ENCODE results near the gene ARRDC2. TPM values are rescaled to one million over a fixed set of nuclear protein-coding genes. Genes with fewer than 3 reads are reported as not detected.

Gene ARRDC2
- total and polyA plus RNA-seq, 10 of the 15 experiments (the other 5 are each of a cell fraction or from before 2014, with no cell fraction given), result 0.48 to 10.1 (median 4.8) TPM

DNA sequence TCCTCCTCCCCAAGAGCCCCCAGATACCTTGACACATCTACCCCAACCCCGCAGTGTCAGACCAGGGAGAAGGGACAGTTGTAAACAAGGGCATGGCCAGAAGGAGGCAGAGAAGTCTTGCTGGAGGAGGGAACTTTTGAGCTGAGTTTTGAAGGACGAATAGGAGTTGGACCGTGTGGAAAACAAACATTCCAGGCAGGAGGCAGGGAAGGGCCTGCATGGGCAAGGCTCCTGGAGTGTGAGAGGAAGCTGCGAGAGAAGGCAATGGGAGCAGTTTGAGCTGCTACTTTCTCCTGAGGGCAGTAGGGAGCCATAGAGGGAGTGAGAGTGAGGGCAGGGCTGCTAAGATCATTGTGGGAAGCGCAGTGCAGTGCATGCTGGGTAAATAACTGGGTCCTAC, 55.5 kb downstream of the ARRDC2 start (continued):
- TF ChIP-seq RELA (IDR thresholded peaks at IDR 0.05; ENCODE audit: borderline replicate concordance, partially characterized antibody) (no peak), CHD1 (IDR thresholded peaks at IDR 0.05; ENCODE audit: low read depth, low read length) (no peak), CEBPB (IDR thresholded peaks at IDR 0.05; ENCODE audit: borderline replicate concordance in 1 of 2, low read depth in 2 of 2, low read length in 2 of 2) (no peak), ZNF217 (IDR thresholded peaks at IDR 0.05) (peak; percentile 91), TBL1XR1 (IDR thresholded peaks at IDR 0.05; ENCODE audit: low read depth, low read length) (no peak), HCFC1 (IDR thresholded peaks at IDR 0.05; ENCODE audit: low read length) (no peak), SUZ12 (IDR thresholded peaks at IDR 0.05; ENCODE audit: unreplicated experiment) (no peak), STAT1 (conservative IDR thresholded peaks at IDR 0.05) (no peak)
- TF ChIP-seq, protein P1, sequence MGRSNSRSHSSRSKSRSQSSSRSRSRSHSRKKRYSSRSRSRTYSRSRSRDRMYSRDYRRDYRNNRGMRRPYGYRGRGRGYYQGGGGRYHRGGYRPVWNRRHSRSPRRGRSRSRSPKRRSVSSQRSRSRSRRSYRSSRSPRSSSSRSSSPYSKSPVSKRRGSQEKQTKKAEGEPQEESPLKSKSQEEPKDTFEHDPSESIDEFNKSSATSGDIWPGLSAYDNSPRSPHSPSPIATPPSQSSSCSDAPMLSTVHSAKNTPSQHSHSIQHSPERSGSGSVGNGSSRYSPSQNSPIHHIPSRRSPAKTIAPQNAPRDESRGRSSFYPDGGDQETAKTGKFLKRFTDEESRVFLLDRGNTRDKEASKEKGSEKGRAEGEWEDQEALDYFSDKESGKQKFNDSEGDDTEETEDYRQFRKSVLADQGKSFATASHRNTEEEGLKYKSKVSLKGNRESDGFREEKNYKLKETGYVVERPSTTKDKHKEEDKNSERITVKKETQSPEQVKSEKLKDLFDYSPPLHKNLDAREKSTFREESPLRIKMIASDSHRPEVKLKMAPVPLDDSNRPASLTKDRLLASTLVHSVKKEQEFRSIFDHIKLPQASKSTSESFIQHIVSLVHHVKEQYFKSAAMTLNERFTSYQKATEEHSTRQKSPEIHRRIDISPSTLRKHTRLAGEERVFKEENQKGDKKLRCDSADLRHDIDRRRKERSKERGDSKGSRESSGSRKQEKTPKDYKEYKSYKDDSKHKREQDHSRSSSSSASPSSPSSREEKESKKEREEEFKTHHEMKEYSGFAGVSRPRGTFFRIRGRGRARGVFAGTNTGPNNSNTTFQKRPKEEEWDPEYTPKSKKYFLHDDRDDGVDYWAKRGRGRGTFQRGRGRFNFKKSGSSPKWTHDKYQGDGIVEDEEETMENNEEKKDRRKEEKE (IDR thresholded peaks at IDR 0.05), result no peak
- TF ChIP-seq, protein P2, sequence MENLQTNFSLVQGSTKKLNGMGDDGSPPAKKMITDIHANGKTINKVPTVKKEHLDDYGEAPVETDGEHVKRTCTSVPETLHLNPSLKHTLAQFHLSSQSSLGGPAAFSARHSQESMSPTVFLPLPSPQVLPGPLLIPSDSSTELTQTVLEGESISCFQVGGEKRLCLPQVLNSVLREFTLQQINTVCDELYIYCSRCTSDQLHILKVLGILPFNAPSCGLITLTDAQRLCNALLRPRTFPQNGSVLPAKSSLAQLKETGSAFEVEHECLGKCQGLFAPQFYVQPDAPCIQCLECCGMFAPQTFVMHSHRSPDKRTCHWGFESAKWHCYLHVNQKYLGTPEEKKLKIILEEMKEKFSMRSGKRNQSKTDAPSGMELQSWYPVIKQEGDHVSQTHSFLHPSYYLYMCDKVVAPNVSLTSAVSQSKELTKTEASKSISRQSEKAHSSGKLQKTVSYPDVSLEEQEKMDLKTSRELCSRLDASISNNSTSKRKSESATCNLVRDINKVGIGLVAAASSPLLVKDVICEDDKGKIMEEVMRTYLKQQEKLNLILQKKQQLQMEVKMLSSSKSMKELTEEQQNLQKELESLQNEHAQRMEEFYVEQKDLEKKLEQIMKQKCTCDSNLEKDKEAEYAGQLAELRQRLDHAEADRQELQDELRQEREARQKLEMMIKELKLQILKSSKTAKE (IDR thresholded peaks at IDR 0.05; ENCODE audit: low read depth, poor library complexity, severe bottlenecking), result no peak

Small RNA genes lying within 50 kb of the gene (small RNA-seq; reads per million reads assigned to genes)
- not detected for gene RNA5SP468

Other genes with a start within 250 kb of the ARRDC2 start
Only the 7 nearest of the 14 such genes appear.
- 3,172 and 3,519 TPM in 2 replicates for gene RPL18A, start 148.3 kb upstream of the ARRDC2 start, total RNA-seq (2014; rRNA removed)
- 1,696 and 1,955 TPM in 2 replicates for gene RPL18A, start 148.3 kb upstream of the ARRDC2 start, total RNA-seq (2014; rRNA removed; fragmentation: Illumina TruSeq; extraction: Trizol)
- gene RPL18A, start 148.3 kb upstream of the ARRDC2 start, total RNA-seq (2021), result 3,774 and 3,973 TPM in 2 replicates
- gene RPL18A, start 148.3 kb upstream of the ARRDC2 start, polyA plus RNA-seq (2011; rRNA removed), result 583 and 1,181 TPM in 2 replicates
- 545 and 2,062 TPM in 2 replicates for gene RPL18A, start 148.3 kb upstream of the ARRDC2 start, polyA plus RNA-seq (2014; fragmentation: Illumina TruSeq; extraction: Trizol)
- 1,000 to 10,000 TPM; 1,658 to 1,675 TPM for gene RPL18A, start 148.3 kb upstream of the ARRDC2 start, polyA plus RNA-seq (2014; fragmentation: Nextera tagmentation; extraction: Ambion mirVana)
- gene RPL18A, start 148.3 kb upstream of the ARRDC2 start, polyA plus RNA-seq (2014; rRNA removed), result 3,622 and 3,810 TPM in 2 replicates
- gene RPL18A, start 148.3 kb upstream of the ARRDC2 start, polyA plus RNA-seq (2016; fragmentation: Nextera tagmentation; extraction: Ambion mirVana), result 1,000 to 10,000 TPM; 2,538 to 2,591 TPM
- gene SLC5A5, start 136.2 kb upstream of the ARRDC2 start, total RNA-seq (2014; rRNA removed), result 0.06 TPM in 1 of 2 replicates, not detected in the other
- gene SLC5A5, start 136.2 kb upstream of the ARRDC2 start, total RNA-seq (2014; rRNA removed; fragmentation: Illumina TruSeq; extraction: Trizol), result 0.05 TPM in 1 of 2 replicates, not detected in the other
- gene SLC5A5, start 136.2 kb upstream of the ARRDC2 start, total RNA-seq (2021), result 0.05 and 0.08 TPM in 2 replicates
- 0.04 TPM in 2 replicates for gene SLC5A5, start 136.2 kb upstream of the ARRDC2 start, polyA plus RNA-seq (2011; rRNA removed)
- 0.03 TPM in 1 of 2 replicates, not detected in the other for gene SLC5A5, start 136.2 kb upstream of the ARRDC2 start, polyA plus RNA-seq (2014; fragmentation: Illumina TruSeq; extraction: Trizol)
- gene SLC5A5, start 136.2 kb upstream of the ARRDC2 start, polyA plus RNA-seq (2014; fragmentation: Nextera tagmentation; extraction: Ambion mirVana), result under 1 TPM; 0.02 to 0.05 TPM
- 0.06 TPM in 1 of 2 replicates, not detected in the other for gene SLC5A5, start 136.2 kb upstream of the ARRDC2 start, polyA plus RNA-seq (2014; rRNA removed)
- under 1 TPM in 1 of 2 experiments, not detected in 1; 0.08 TPM for gene SLC5A5, start 136.2 kb upstream of the ARRDC2 start, polyA plus RNA-seq (2016; fragmentation: Nextera tagmentation; extraction: Ambion mirVana)
- 50.9 and 70.5 TPM in 2 replicates for gene CCDC124, start 75.2 kb upstream of the ARRDC2 start, total RNA-seq (2014; rRNA removed)
- gene CCDC124, start 75.2 kb upstream of the ARRDC2 start, total RNA-seq (2014; rRNA removed; fragmentation: Illumina TruSeq; extraction: Trizol), result 13.3 and 14.4 TPM in 2 replicates
- 108 and 116 TPM in 2 replicates for gene CCDC124, start 75.2 kb upstream of the ARRDC2 start, total RNA-seq (2021)
- gene CCDC124, start 75.2 kb upstream of the ARRDC2 start, polyA plus RNA-seq (2011; rRNA removed), result 11.9 and 33.1 TPM in 2 replicates
- gene CCDC124, start 75.2 kb upstream of the ARRDC2 start, polyA plus RNA-seq (2014; fragmentation: Illumina TruSeq; extraction: Trizol), result 2.0 and 17.7 TPM in 2 replicates
- gene CCDC124, start 75.2 kb upstream of the ARRDC2 start, polyA plus RNA-seq (2014; fragmentation: Nextera tagmentation; extraction: Ambion mirVana), result 10 to 100 TPM in 1 of 2 experiments, 1 to 10 TPM in 1; 3.7 to 16.1 TPM
- gene CCDC124, start 75.2 kb upstream of the ARRDC2 start, polyA plus RNA-seq (2014; rRNA removed), result 137 and 153 TPM in 2 replicates
- gene CCDC124, start 75.2 kb upstream of the ARRDC2 start, polyA plus RNA-seq (2016; fragmentation: Nextera tagmentation; extraction: Ambion mirVana), result 100 to 1,000 TPM; 166 to 184 TPM
- gene KCNN1, start 41.1 kb upstream of the ARRDC2 start, total RNA-seq (2014; rRNA removed), result 0.40 and 0.60 TPM in 2 replicates
- 0.09 and 0.14 TPM in 2 replicates for gene KCNN1, start 41.1 kb upstream of the ARRDC2 start, total RNA-seq (2014; rRNA removed; fragmentation: Illumina TruSeq; extraction: Trizol)
- gene KCNN1, start 41.1 kb upstream of the ARRDC2 start, total RNA-seq (2021), result 0.43 and 0.87 TPM in 2 replicates
- gene KCNN1, start 41.1 kb upstream of the ARRDC2 start, polyA plus RNA-seq (2011; rRNA removed), result 0.45 and 0.95 TPM in 2 replicates
- 0.04 and 0.10 TPM in 2 replicates for gene KCNN1, start 41.1 kb upstream of the ARRDC2 start, polyA plus RNA-seq (2014; fragmentation: Illumina TruSeq; extraction: Trizol)
- under 1 TPM in 1 of 2 experiments, not detected in 1; 0.02 TPM for gene KCNN1, start 41.1 kb upstream of the ARRDC2 start, polyA plus RNA-seq (2014; fragmentation: Nextera tagmentation; extraction: Ambion mirVana)
- 0.13 and 0.31 TPM in 2 replicates for gene KCNN1, start 41.1 kb upstream of the ARRDC2 start, polyA plus RNA-seq (2014; rRNA removed)
- gene KCNN1, start 41.1 kb upstream of the ARRDC2 start, polyA plus RNA-seq (2016; fragmentation: Nextera tagmentation; extraction: Ambion mirVana), result under 1 TPM; 0.16 TPM
- 26.9 and 28.9 TPM in 2 replicates for gene IL12RB1, start 78.8 kb downstream of the ARRDC2 start, total RNA-seq (2014; rRNA removed)
- 15.5 and 16.1 TPM in 2 replicates for gene IL12RB1, start 78.8 kb downstream of the ARRDC2 start, total RNA-seq (2014; rRNA removed; fragmentation: Illumina TruSeq; extraction: Trizol)
- gene IL12RB1, start 78.8 kb downstream of the ARRDC2 start, total RNA-seq (2021), result 28.1 and 29.9 TPM in 2 replicates
- gene IL12RB1, start 78.8 kb downstream of the ARRDC2 start, polyA plus RNA-seq (2011; rRNA removed), result 5.5 and 10.8 TPM in 2 replicates
- 6.8 and 14.0 TPM in 2 replicates for gene IL12RB1, start 78.8 kb downstream of the ARRDC2 start, polyA plus RNA-seq (2014; fragmentation: Illumina TruSeq; extraction: Trizol)
- gene IL12RB1, start 78.8 kb downstream of the ARRDC2 start, polyA plus RNA-seq (2014; fragmentation: Nextera tagmentation; extraction: Ambion mirVana), result 1 to 10 TPM; 2.8 to 7.1 TPM
- 26.9 and 30.3 TPM in 2 replicates for gene IL12RB1, start 78.8 kb downstream of the ARRDC2 start, polyA plus RNA-seq (2014; rRNA removed)
- gene IL12RB1, start 78.8 kb downstream of the ARRDC2 start, polyA plus RNA-seq (2016; fragmentation: Nextera tagmentation; extraction: Ambion mirVana), result 10 to 100 TPM; 19.2 to 21.0 TPM
- gene MAST3, start 89.6 kb downstream of the ARRDC2 start, total RNA-seq (2014; rRNA removed), result 6.1 and 6.4 TPM in 2 replicates
- 2.7 and 3.0 TPM in 2 replicates for gene MAST3, start 89.6 kb downstream of the ARRDC2 start, total RNA-seq (2014; rRNA removed; fragmentation: Illumina TruSeq; extraction: Trizol)
- gene MAST3, start 89.6 kb downstream of the ARRDC2 start, total RNA-seq (2021), result 21.5 and 22.2 TPM in 2 replicates
- 1.9 and 4.5 TPM in 2 replicates for gene MAST3, start 89.6 kb downstream of the ARRDC2 start, polyA plus RNA-seq (2011; rRNA removed)
- gene MAST3, start 89.6 kb downstream of the ARRDC2 start, polyA plus RNA-seq (2014; fragmentation: Illumina TruSeq; extraction: Trizol), result 2.8 and 5.3 TPM in 2 replicates
- gene MAST3, start 89.6 kb downstream of the ARRDC2 start, polyA plus RNA-seq (2014; fragmentation: Nextera tagmentation; extraction: Ambion mirVana), result 1 to 10 TPM; 3.5 to 8.5 TPM
- 9.7 and 11.8 TPM in 2 replicates for gene MAST3, start 89.6 kb downstream of the ARRDC2 start, polyA plus RNA-seq (2014; rRNA removed)
- gene MAST3, start 89.6 kb downstream of the ARRDC2 start, polyA plus RNA-seq (2016; fragmentation: Nextera tagmentation; extraction: Ambion mirVana), result 10 to 100 TPM in 1 of 2 experiments, 1 to 10 TPM in 1; 9.7 to 10.5 TPM
- gene PIK3R2, start 145.0 kb downstream of the ARRDC2 start, total RNA-seq (2014; rRNA removed), result 6.3 and 8.0 TPM in 2 replicates
- 1.9 and 3.9 TPM in 2 replicates for gene PIK3R2, start 145.0 kb downstream of the ARRDC2 start, total RNA-seq (2014; rRNA removed; fragmentation: Illumina TruSeq; extraction: Trizol)
- 22.6 and 23.3 TPM in 2 replicates for gene PIK3R2, start 145.0 kb downstream of the ARRDC2 start, total RNA-seq (2021)
- gene PIK3R2, start 145.0 kb downstream of the ARRDC2 start, polyA plus RNA-seq (2011; rRNA removed), result 2.9 and 6.4 TPM in 2 replicates
- 0.73 and 3.4 TPM in 2 replicates for gene PIK3R2, start 145.0 kb downstream of the ARRDC2 start, polyA plus RNA-seq (2014; fragmentation: Illumina TruSeq; extraction: Trizol)
- gene PIK3R2, start 145.0 kb downstream of the ARRDC2 start, polyA plus RNA-seq (2014; fragmentation: Nextera tagmentation; extraction: Ambion mirVana), result under 1 TPM; 0.26 to 0.75 TPM
- 5.2 and 5.8 TPM in 2 replicates for gene PIK3R2, start 145.0 kb downstream of the ARRDC2 start, polyA plus RNA-seq (2014; rRNA removed)
- gene PIK3R2, start 145.0 kb downstream of the ARRDC2 start, polyA plus RNA-seq (2016; fragmentation: Nextera tagmentation; extraction: Ambion mirVana), result 1 to 10 TPM; 1.1 TPM

Data from GM12878 (cell line).